HEK293 (cell line): ENCODE measurements around the gene FGF7.
"Not testable (repeated sequence)": the region's sequence is repeated elsewhere in the genome, so short reads cannot be mapped to it uniquely, and the experiment has no call there.

ENCODE experiments used
- CTCF ChIA-PET: fragments of 350-600 bp; formaldehyde crosslinking; extraction: SDS; loops from one replicate; lab custom pipeline; 2021; ENCODE audit warnings: antibody characterized with exemption; lab: Yijun Ruan, JAX
- POLR2A ChIA-PET: fragments of 300-600 bp; formaldehyde crosslinking; extraction: SDS; loops from one replicate; lab custom pipeline; 2020; ENCODE audit warnings: antibody characterized with exemption, inconsistent platforms; lab: Yijun Ruan, JAX
- H3K27ac ChIP-seq: fragments of 200-500 bp; sonication (Bioruptor generic); 2 replicates; pipeline ENCODE4 v1.5.1; 2014; ENCODE audit warnings: low read depth, low read length, control low read depth, inconsistent platforms; ENCODE audit errors: extremely low read depth
- H3K36me3 ChIP-seq, 2 experiments: fragments of 200-500 bp in 1 of 2; sonication (Bioruptor generic) in 1 of 2; 1 replicate in 1 of 2; 2 replicates in 1 of 2; pipeline ENCODE4 v1.5.1; 2014 to 2017; ENCODE audit warnings: inconsistent platforms in 2 of 2, low read length in 2 of 2; ENCODE audit not compliant: control insufficient read depth in 2 of 2, insufficient read depth in 1 of 2
- H3K4me1 ChIP-seq: fragments of 200-500 bp; sonication (Bioruptor generic); 2 replicates; pipeline ENCODE4 v1.5.1; 2014; ENCODE audit warnings: mild to moderate bottlenecking, low read length, inconsistent platforms; ENCODE audit not compliant: control insufficient read depth, insufficient read depth
- H3K4me3 ChIP-seq: 2 replicates; pipeline ENCODE4 v1.5.1; 2011; ENCODE audit warnings: low read depth, mild to moderate bottlenecking, control low read depth, low read length, moderate library complexity
- H3K9me3 ChIP-seq: fragments of 200-500 bp; sonication (Bioruptor generic); 2 replicates; pipeline ENCODE4 v1.5.1; 2014; ENCODE audit warnings: low read depth, low read length, inconsistent platforms; ENCODE audit not compliant: control insufficient read depth, insufficient read depth
- BCL11A ChIP-seq: fragments of 450-650 bp; formaldehyde crosslinking; IDR thresholded peaks from 2 replicates; pipeline ENCODE4 v1.5.1; 2016; ENCODE audit warnings: low read depth, missing biosample characterization, missing genetic modification characterization
- BCL11B ChIP-seq: fragments of 450-650 bp; formaldehyde crosslinking; IDR thresholded peaks from 2 replicates; pipeline ENCODE4 v1.5.1; 2016; ENCODE audit warnings: low read depth, missing biosample characterization, missing genetic modification characterization
- GLIS1 ChIP-seq: fragments of 450-650 bp; formaldehyde crosslinking; IDR thresholded peaks from 2 replicates; pipeline ENCODE4 v1.5.1; 2016; ENCODE audit warnings: missing biosample characterization, missing genetic modification characterization
- OSR2 ChIP-seq: fragments of 450-650 bp; formaldehyde crosslinking; IDR thresholded peaks from 2 replicates; pipeline ENCODE4 v1.5.1; 2016; ENCODE audit warnings: missing biosample characterization, missing genetic modification characterization
- ZBTB20 ChIP-seq: fragments of 450-650 bp; formaldehyde crosslinking; IDR thresholded peaks from 2 replicates; pipeline ENCODE4 v1.5.1; 2016; ENCODE audit warnings: missing biosample characterization, missing genetic modification characterization
- ZFP69B ChIP-seq: fragments of 450-650 bp; formaldehyde crosslinking; IDR thresholded peaks from 2 replicates; pipeline ENCODE4 v1.5.1; 2016; ENCODE audit warnings: missing biosample characterization, missing genetic modification characterization
- ZNF121 ChIP-seq: fragments of 450-650 bp; formaldehyde crosslinking; IDR thresholded peaks from 2 replicates; pipeline ENCODE4 v1.5.1; 2016; ENCODE audit warnings: missing biosample characterization, missing genetic modification characterization
- ZNF341 ChIP-seq: fragments of 450-650 bp; formaldehyde crosslinking; IDR thresholded peaks from 2 replicates; pipeline ENCODE4; 2016; ENCODE audit warnings: low read depth, missing biosample characterization, missing genetic modification characterization
- ZNF366 ChIP-seq: fragments of 450-650 bp; formaldehyde crosslinking; conservative IDR thresholded peaks from 2 replicates; pipeline ENCODE4 v1.5.1; 2016; ENCODE audit warnings: missing biosample characterization, missing genetic modification characterization
- ZNF416 ChIP-seq: fragments of 450-650 bp; formaldehyde crosslinking; IDR thresholded peaks from 2 replicates; pipeline ENCODE4 v1.5.1; 2016; ENCODE audit warnings: missing biosample characterization, missing genetic modification characterization
- ZNF473 ChIP-seq: fragments of 450-650 bp; formaldehyde crosslinking; IDR thresholded peaks from 2 replicates; pipeline ENCODE4 v1.5.1; 2017; ENCODE audit warnings: missing biosample characterization, missing genetic modification characterization
- ZNF549 ChIP-seq: fragments of 450-650 bp; IDR thresholded peaks from 2 replicates; pipeline ENCODE4 v1.5.1; 2018; ENCODE audit warnings: missing biosample characterization, missing genetic modification characterization, mild to moderate bottlenecking, inconsistent platforms, moderate library complexity
- ZNF560 ChIP-seq: fragments of 450-650 bp; formaldehyde crosslinking; IDR thresholded peaks from 2 replicates; pipeline ENCODE4 v1.5.1; 2017; ENCODE audit warnings: missing biosample characterization, missing genetic modification characterization, borderline replicate concordance
- ZNF585B ChIP-seq: fragments of 450-650 bp; formaldehyde crosslinking; IDR thresholded peaks from 2 replicates; pipeline ENCODE4 v1.5.1; 2016; ENCODE audit warnings: missing biosample characterization, missing genetic modification characterization
- ZNF621 ChIP-seq: fragments of 450-650 bp; formaldehyde crosslinking; IDR thresholded peaks from 2 replicates; pipeline ENCODE4 v1.5.1; 2017; ENCODE audit warnings: missing biosample characterization, missing genetic modification characterization
- ZNF776 ChIP-seq: fragments of 450-650 bp; formaldehyde crosslinking; IDR thresholded peaks from 2 replicates; pipeline ENCODE4 v1.5.0; 2017; ENCODE audit warnings: missing biosample characterization, missing genetic modification characterization, borderline replicate concordance
- ZNF777 ChIP-seq: fragments of 450-650 bp; formaldehyde crosslinking; IDR thresholded peaks from 2 replicates; pipeline ENCODE4 v1.5.1; 2017; ENCODE audit warnings: missing biosample characterization, missing genetic modification characterization, borderline replicate concordance
- ZSCAN30 ChIP-seq: fragments of 450-650 bp; IDR thresholded peaks from 2 replicates; pipeline ENCODE4 v1.5.1; 2018; ENCODE audit warnings: missing biosample characterization, mild to moderate bottlenecking, missing genetic modification characterization, moderate library complexity
- TF ChIP-seq, protein P1 (sequence below): fragments of 450-650 bp; formaldehyde crosslinking; IDR thresholded peaks from 2 replicates; pipeline ENCODE4 v1.5.1; 2016; ENCODE audit warnings: missing biosample characterization, missing genetic modification characterization
- TF ChIP-seq, protein P2 (sequence below): fragments of 450-650 bp; formaldehyde crosslinking; IDR thresholded peaks from 2 replicates; pipeline ENCODE4; 2016; ENCODE audit warnings: missing biosample characterization, missing genetic modification characterization

Gene FGF7

DNA sequence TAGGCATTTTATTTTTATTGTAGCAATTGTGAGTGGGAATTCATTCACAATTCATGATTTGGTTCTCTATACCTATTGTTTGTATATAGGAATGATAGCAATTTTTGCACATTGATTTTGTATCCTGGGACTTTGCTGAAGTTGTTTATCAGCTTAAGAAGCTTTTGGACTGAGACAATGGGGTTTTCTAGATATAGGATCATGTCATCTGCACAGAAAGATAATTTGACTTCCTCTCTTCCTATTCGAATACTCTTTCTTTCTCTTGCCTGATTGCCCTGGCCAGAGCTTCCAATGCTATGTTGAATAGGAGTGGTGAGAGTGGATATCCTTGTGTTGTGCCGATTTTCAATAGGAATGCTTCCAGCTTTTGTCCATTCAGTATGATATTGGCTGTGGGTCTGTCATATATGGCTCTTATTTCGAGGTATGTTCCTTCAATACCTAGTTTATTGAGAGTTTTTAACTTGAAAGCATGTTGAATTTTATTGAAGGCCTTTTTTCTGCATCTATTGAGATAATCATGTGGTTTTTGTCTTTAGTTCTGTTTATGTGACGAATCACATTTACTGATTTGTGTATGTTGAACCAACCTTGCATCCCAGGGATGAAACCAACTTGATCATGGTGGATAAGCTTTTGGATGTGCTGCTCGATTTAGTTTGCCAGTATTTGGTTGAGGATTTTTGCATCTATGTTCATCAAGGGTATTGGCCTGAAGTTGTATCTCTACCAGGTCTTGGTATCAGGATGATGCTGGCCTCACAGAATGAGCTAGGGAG is 20.3 kb upstream of the FGF7 start:
- POLR2A ChIA-PET, H3K36me3 ChIP-seq, H3K27ac ChIP-seq, H3K4me3 ChIP-seq, H3K9me3 ChIP-seq, H3K4me1 ChIP-seq: not testable (repeated sequence)
- CTCF ChIA-PET: interaction anchor here (1.3 kb wide), 1 partner anchor 649 kb away, joined by 5 read pairs; no protein-coding TSS in a partner anchor

GRCh38 chr15:49406352-49407118 is 16.5 kb upstream of the FGF7 start:
- Histone ChIP-seq H3K4me1 (no peaks in the 10 kb centered on the region), H3K9me3 (no peaks in the 10 kb centered on the region), H3K36me3 (no peaks in the 10 kb centered on the region), H3K27ac (no peak overlapping the region), H3K4me3 (no peak overlapping the region)
- ChIA-PET CTCF (no interaction called here), POLR2A (no interaction called here)
- no peak for TF ChIP-seq ZBTB20 (tag by site-specific recombination)
- TF ChIP-seq GLIS1 (tag by site-specific recombination): no peak
- TF ChIP-seq ZSCAN30: no peak
- TF ChIP-seq, protein P1, sequence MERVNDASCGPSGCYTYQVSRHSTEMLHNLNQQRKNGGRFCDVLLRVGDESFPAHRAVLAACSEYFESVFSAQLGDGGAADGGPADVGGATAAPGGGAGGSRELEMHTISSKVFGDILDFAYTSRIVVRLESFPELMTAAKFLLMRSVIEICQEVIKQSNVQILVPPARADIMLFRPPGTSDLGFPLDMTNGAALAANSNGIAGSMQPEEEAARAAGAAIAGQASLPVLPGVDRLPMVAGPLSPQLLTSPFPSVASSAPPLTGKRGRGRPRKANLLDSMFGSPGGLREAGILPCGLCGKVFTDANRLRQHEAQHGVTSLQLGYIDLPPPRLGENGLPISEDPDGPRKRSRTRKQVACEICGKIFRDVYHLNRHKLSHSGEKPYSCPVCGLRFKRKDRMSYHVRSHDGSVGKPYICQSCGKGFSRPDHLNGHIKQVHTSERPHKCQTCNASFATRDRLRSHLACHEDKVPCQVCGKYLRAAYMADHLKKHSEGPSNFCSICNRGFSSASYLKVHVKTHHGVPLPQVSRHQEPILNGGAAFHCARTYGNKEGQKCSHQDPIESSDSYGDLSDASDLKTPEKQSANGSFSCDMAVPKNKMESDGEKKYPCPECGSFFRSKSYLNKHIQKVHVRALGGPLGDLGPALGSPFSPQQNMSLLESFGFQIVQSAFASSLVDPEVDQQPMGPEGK (tag by site-specific recombination): no peak
- TF ChIP-seq ZNF560: no peak
- no peak for TF ChIP-seq BCL11B (tag by site-specific recombination)
- no peak for TF ChIP-seq ZNF366
- TF ChIP-seq ZNF121 (tag by site-specific recombination): no peak
- no peak for TF ChIP-seq ZNF549 (tag by site-specific recombination)

- Histone ChIP-seq H3K4me3 (no peak overlapping the region), H3K36me3 (no peaks in the 10 kb centered on the region), H3K9me3 (no peaks in the 10 kb centered on the region), H3K27ac (no peak overlapping the region), H3K4me1 (no peaks in the 10 kb centered on the region)
- ChIA-PET POLR2A (no interaction called here), CTCF (interaction anchor here (1.1 to 1.2 kb wide), 2 partner anchors 12 to 14 kb away, joined by 3 read pairs; partner anchors contain the start of gene FGF7)
- TF ChIP-seq ZFP69B (tag by site-specific recombination) (no peak), ZNF776 (tag by site-specific recombination) (no peak), ZNF777 (no peak), OSR2 (tag by site-specific recombination) (no peak), ZNF416 (tag by site-specific recombination) (no peak), ZNF341 (tag by site-specific recombination) (no peak), ZNF585B (tag by site-specific recombination) (no peak), BCL11A (no peak), ZNF549 (tag by site-specific recombination) (no peak), ZNF621 (tag by site-specific recombination) (no peak), ZNF473 (tag by site-specific recombination) (no peak)
- TF ChIP-seq, protein P2, sequence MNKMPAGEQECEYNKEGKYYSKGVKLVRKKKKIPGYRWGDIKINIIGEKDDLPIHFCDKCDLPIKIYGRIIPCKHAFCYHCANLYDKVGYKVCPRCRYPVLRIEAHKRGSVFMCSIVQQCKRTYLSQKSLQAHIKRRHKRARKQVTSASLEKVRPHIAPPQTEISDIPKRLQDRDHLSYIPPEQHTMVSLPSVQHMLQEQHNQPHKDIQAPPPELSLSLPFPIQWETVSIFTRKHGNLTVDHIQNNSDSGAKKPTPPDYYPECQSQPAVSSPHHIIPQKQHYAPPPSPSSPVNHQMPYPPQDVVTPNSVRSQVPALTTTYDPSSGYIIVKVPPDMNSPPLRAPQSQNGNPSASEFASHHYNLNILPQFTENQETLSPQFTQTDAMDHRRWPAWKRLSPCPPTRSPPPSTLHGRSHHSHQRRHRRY (tag by site-specific recombination): no peak
Observed at GRCh38 chr15:49410641-49411040, 12.4 kb upstream of the FGF7 start.
